GM18951 (cell line): Measurements from ENCODE around the gene GIT1.

Source experiments
- POLR2A ChIP-seq: IDR thresholded peaks from 4 replicates; pipeline ENCODE4 v1.6.1; 2011; ENCODE audit warnings: mild to moderate bottlenecking; ENCODE audit not compliant: insufficient read length, insufficient read depth; ENCODE audit errors: extremely low read depth
- in situ Hi-C: fragments of 300-500 bp; cut with MboI; formaldehyde crosslinking; loops from one replicate; pipeline ENCODE4 v1.12.0; 2022; ENCODE audit warnings: low sequenced_read_pairs, mixed read lengths, inconsistent platforms; ENCODE audit not compliant: unreplicated experiment

GIT1 gene

GRCh38 chr17:29619251-29619650 lies 29.8 kb upstream of the GIT1 start:
- no peak for TF ChIP-seq POLR2A
- in situ Hi-C loops, result no loop called here

- in situ Hi-C loops, result no loop called here
- no peak for TF ChIP-seq POLR2A
Observed at GRCh38 chr17:29618272-29619065, 29.0 kb upstream of the GIT1 start.

- TF ChIP-seq POLR2A, result peak; percentile 29
- in situ Hi-C loops, result no loop called here
Observed at GRCh38 chr17:29617481-29618271, 28.2 kb upstream of the GIT1 start.

GRCh38 chr17:29617125-29617480 lies 27.7 kb upstream of the GIT1 start:
- TF ChIP-seq POLR2A, result peak; percentile 44
- in situ Hi-C loops, result no loop called here

GRCh38 chr17:29616300-29617048 lies 27.0 kb upstream of the GIT1 start:
- in situ Hi-C loops, result no loop called here
- no peak for TF ChIP-seq POLR2A

- in situ Hi-C loops, result no loop called here
Observed at GRCh38 chr17:29615492-29616299, 26.2 kb upstream of the GIT1 start.

GRCh38 chr17:29615048-29615385 lies 25.6 kb upstream of the GIT1 start:
- in situ Hi-C loops, result no loop called here

More at GRCh38 chr17:29615492-29616299, 26.2 kb upstream of the GIT1 start:
- TF ChIP-seq POLR2A, result no peak

GRCh38 chr17:29614349-29615047 lies 25.1 kb upstream of the GIT1 start:
- no peak for TF ChIP-seq POLR2A
- in situ Hi-C loops, result no loop called here

More at GRCh38 chr17:29615048-29615385, 25.6 kb upstream of the GIT1 start:
- TF ChIP-seq POLR2A, result no peak

- in situ Hi-C loops, result no loop called here
- TF ChIP-seq POLR2A, result no peak
Observed at GRCh38 chr17:29613856-29614255, 24.4 kb upstream of the GIT1 start.

GRCh38 chr17:29613352-29613837 lies 23.9 kb upstream of the GIT1 start:
- TF ChIP-seq POLR2A, result no peak
- in situ Hi-C loops, result no loop called here

GRCh38 chr17:29612404-29613280 lies 23.2 kb upstream of the GIT1 start:
- TF ChIP-seq POLR2A, result no peak
- in situ Hi-C loops, result no loop called here

- no peak for TF ChIP-seq POLR2A
Observed at GRCh38 chr17:29612094-29612403, 22.6 kb upstream of the GIT1 start.

More at GRCh38 chr17:29612094-29612403, 22.6 kb upstream of the GIT1 start:
- in situ Hi-C loops, result no loop called here
